Measurements from ENCODE around the gene RBP2. TPM values are rescaled to one million over a fixed set of nuclear protein-coding genes. Genes with fewer than 3 reads are reported as not detected.

RBP2 gene
- total and polyA plus RNA-seq, 9 of the 15 experiments (the other 6 are each of a cell fraction or from before 2014, with no cell fraction given), result not detected

- intact Hi-C loops (cut with micrococcal nuclease) (no loop called here), in situ Hi-C loops (cut with MboI) (no loop called here)
- Histone ChIP-seq H3K9me3 (replicated peaks; ENCODE audit: control insufficient read depth, insufficient read depth, low read depth, low read length) (no peaks in the 10 kb centered on the region), H3K4me3 (no peak overlapping the region), H3K9me1 (ENCODE audit: control insufficient read depth, insufficient read depth, low read length) (no peaks in the 10 kb centered on the region), H3K4me1 (replicated peaks in 1 of 2; ENCODE audit: control insufficient read depth in 2 of 2, insufficient read depth in 2 of 2, low read length in 2 of 2) (no peaks in the 10 kb centered on the region), H4K20me1 (replicated peaks; ENCODE audit: control insufficient read depth, insufficient read depth, low read length) (no peaks in the 10 kb centered on the region), H3K79me2 (ENCODE audit: control insufficient read depth, insufficient read depth, low read length) (no peaks in the 10 kb centered on the region), H3K36me3 (ENCODE audit: control insufficient read depth, insufficient read depth, low read length) (no peaks in the 10 kb centered on the region), H3K27ac (ENCODE audit: extremely low read depth, low read depth, low read length) (no peak overlapping the region), H3K4me2 (ENCODE audit: insufficient read depth, low read length) (no peak overlapping the region), H3K27me3 (ENCODE audit: control insufficient read depth in 2 of 2, insufficient read depth in 2 of 2, low read length in 2 of 2) (peaks cover 0 to 7% of the 10 kb centered on the region in 2 experiments; a peak in 1 of 5 replicates), H2AFZ (ENCODE audit: low read depth, low read length) (no peak overlapping the region), H3K9ac (ENCODE audit: insufficient read depth in 1 of 2, low read depth in 2 of 2, low read length in 2 of 2) (no peak overlapping the region)
- FAIRE-seq, result no peak
- ChIA-PET POLR2A (no interaction called here), CTCF (ENCODE audit: low intra/inter-chr PET ratio) (no interaction called here)
- BruUV-seq (replicated peaks), result no TSS peak
- ATAC-seq, result no peak
- no peak for DNase-seq (ENCODE audit: extremely low read depth in 1 of 4, low spot score in 3 of 4)
- TF ChIP-seq SRF (CRISPR knock-in tag; IDR thresholded peaks at IDR 0.05) (no peak), HSF4 (CRISPR knock-in tag; IDR thresholded peaks at IDR 0.05; ENCODE audit: borderline replicate concordance) (no peak), ZNF318 (IDR thresholded peaks at IDR 0.05; ENCODE audit: borderline replicate concordance in 1 of 2, low read depth in 1 of 2) (no peak)
These were observed 45.8 kb downstream of the RBP2 start for GRCh38 chr3:139430493-139430892.

All from K562 (cell line).